RKO (cell line): Measurements from ENCODE around the gene TCF7L1.
A peak's percentile ranks its signal among the peaks of the same experiment; 100 is the strongest.
"Not testable (repeated sequence)": the region's sequence is repeated elsewhere in the genome, so short reads cannot be mapped to it uniquely, and the experiment has no call there.

Experiments used
- DNase-seq: peaks from one replicate; pipeline ENCODE4 v3.0.0-alpha.2; 2016; ENCODE audit warnings: low spot score

TCF7L1 gene, protein sequence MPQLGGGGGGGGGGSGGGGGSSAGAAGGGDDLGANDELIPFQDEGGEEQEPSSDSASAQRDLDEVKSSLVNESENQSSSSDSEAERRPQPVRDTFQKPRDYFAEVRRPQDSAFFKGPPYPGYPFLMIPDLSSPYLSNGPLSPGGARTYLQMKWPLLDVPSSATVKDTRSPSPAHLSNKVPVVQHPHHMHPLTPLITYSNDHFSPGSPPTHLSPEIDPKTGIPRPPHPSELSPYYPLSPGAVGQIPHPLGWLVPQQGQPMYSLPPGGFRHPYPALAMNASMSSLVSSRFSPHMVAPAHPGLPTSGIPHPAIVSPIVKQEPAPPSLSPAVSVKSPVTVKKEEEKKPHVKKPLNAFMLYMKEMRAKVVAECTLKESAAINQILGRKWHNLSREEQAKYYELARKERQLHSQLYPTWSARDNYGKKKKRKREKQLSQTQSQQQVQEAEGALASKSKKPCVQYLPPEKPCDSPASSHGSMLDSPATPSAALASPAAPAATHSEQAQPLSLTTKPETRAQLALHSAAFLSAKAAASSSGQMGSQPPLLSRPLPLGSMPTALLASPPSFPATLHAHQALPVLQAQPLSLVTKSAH

DNA sequence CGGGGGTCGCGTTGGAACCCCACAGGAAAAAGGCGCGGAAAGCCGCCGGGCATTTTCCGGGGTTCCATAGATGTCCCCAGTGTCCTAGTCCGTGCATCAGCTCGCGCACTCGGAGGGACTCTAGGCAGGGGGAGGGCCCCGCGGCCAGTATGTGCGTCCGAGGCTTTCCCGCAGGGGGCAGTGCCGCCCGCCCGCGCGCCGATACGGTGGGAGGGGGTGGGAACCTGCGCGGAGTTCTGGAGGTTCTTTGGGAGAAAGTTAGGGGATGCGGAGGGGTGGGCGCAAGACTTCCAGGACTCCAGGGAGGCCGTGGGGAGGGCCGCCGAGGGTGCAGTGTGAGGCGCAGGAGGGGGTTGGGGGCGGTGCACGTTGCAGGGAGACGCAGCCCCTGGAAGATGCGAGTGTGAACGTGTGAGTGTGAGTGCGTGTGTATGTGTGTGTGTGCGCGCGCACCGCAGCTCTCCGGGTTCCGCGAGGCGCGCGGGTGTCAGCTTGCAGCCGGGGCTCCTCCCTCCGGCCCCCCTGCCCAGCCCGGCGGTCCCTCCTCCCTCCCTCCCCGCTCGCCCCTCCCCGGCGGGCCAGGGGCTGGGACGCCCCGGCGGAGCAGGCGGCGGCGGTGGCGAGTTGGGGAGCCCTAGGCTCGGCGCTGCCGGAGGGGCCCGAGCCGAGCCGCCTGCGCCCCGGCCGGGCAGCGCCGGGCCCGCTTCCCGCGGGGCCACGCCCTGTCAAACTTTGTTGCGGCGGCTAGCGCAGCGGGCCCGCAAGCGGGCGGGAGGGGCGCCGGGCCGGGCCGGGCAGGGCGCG is at the start of gene TCF7L1:
TCF7L1 (plus strand) TSS at position 559 of the 804 bp plus-strand sequence. CDS start 293 bp downstream, outside the sequence.
- no peak for DNase-seq

GRCh38 chr2:85085563-85085962 is 47.6 kb upstream of the TCF7L1 start:
- DNase-seq, result no peak

- DNase-seq, result no peak
These were observed 45.7 kb upstream of the TCF7L1 start for GRCh38 chr2:85087541-85087940.

- DNase-seq, result no peak
These were observed 44.3 kb upstream of the TCF7L1 start for GRCh38 chr2:85088921-85089320.

DNA sequence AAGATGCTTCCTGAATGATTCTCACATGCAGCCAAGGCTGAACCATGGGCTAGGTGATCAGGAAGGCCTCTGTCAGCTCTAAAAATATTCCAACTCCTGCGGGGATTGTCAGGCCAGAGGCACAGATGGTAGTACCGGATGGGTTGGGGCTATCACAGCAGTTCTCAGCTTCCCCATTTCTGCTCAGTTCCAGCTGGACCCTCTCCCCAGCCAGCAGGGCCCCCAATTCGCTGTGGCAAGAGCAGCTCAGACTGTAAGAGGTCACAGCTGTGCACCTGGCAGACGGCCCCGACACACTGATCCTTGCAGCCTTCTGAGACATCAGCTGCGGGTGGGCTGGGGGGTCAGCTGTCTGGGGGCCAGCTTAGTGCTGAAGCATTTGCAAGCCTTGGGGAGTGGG is 43.6 kb upstream of the TCF7L1 start:
- DNase-seq, result no peak

DNA sequence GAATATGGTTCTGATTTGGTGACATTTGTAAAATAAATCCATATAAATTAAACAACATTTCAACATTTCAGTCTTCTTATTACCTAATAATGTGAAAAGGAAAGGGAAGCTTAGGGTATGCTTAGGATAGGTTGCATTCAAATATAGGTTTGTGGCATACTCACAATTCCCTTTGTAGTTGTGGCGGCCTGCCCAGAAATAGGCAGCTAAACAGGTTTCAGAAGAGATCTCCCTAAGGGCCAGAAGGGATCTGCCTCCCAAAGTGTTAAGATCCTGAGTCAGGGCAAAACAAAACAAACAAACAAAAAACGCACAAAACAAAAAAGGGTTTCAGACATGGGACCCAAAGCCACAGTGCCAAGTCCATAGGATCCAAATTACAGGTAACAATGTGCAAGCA is 41.4 kb upstream of the TCF7L1 start:
- no peak for DNase-seq

- no peak for DNase-seq
These were observed 38.1 kb upstream of the TCF7L1 start for GRCh38 chr2:85095094-85095493.

DNA sequence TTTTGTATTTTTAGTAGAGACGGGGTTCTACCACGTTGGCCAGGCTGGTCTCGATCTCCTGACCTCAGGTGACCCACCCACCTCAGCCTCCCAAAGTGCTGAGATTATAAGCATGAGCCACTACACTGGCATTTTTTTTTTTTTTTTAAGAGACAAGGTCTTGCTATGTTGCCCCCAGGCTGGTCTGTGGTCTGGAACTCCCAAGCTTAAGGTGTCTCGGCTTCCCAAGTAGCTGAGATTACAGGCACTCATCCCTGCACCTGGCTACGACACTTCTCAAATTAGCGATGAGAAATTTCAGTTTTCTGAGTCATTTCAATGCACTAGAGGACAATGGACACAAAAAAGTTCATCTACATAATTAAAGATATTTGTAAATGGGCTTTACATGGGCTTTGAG is 36.6 kb upstream of the TCF7L1 start:
- no peak for DNase-seq

DNA sequence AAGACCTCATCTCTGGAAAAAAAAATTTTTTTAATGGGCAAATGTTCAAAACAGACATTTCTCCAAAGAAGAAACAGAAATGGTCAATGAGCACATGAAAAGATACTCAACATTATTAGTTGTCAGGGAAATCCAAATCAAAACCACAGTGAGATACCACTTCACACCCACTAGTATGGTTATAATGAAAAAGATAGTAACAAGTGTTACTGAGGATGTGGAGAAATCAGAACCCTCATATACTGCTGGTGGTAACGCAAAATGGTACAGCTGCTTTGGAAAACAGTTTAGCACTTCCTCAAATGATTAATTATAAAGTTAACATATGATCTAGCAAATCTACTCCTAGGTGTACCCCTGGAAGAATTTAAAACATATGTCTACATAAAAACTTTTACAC is 29.0 kb upstream of the TCF7L1 start:
- DNase-seq, result no peak

GRCh38 chr2:85106489-85107180 is 26.6 kb upstream of the TCF7L1 start:
- peak; percentile 18 for DNase-seq

DNA sequence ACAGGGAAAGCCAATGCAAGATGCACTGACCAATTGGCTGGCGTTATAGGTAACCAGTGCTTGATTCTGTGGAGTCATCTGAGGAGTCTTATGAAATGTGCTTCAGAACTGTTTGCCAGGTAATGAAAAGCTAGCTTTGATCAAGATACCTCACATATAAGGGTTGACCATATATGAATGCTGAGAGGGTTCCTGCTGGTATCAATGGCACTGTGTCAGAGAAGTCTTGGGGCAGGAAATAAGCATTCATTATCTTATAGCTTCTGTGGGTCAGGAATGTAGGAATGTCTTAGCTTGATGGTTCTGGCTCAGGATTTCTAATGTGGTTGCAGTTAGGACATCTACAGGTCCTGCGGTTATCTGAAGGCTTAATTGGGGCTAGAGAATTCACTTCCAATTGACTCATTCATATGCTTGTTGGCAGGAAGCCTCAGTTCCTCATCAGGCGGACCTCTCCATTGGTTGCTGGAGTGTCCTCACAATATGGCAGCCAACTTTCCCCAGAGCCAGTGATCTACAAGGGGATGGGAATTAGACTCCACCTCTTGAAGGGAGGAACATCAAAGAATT is 22.1 kb upstream of the TCF7L1 start:
- no peak for DNase-seq

DNA sequence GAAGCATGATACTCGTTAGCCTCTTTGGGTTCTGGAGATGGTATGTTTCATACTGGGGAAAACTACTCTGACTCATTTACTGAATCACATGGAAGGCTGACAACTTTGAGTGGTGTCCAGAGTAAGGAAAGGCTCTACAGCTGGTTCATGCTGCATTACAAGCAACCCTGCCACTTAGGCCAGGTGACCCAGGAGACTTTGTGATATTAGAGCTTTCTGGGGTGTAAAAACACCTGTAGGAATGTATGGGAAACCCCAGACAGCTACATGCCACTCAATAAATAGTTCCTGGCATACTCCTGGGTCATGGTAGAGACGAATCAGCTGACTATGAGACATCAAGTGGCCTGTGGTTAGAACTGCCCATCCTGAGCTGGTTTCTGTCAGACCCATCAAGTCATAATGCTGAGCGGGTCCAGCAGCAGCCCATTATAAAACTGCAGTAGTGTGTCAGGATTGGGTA is 21.3 kb upstream of the TCF7L1 start:
- DNase-seq, result peak; percentile 34

- peak; percentile 52 for DNase-seq
These were observed 20.1 kb upstream of the TCF7L1 start for GRCh38 chr2:85112906-85113625.

DNA sequence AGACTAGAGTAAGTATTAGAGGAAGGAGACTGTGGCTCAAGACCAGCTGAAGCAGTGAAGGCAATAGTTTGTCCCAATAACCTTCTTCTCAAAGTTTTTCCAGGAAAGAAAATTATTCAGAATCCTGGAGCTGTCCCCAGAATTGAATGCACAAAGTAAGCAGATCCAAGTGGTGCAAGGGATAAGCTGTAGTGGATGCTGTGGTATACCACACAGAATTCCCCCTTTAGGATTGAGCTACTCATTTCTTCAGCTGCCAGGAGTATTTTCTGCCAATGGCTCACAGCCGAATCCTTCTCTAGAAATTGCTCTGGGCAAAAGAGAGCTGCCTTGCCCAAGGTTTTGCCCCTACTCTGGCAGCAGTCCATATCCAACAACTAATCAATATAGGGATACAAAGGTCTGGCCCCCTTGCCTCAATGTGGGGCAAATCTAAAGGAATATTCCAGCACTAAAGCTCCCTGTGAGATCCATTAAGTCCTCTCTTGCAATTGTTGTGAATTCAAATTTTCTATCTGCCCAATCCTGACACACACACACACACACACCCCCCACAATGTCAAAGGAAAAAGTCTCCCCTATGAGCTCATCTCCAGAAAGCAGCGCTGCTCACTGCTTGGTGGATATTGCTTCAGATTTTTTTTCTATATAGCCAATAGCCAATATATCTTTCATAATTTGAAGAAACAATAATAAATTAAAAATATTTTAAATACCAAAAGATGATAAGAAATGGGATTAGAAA is 18.4 kb upstream of the TCF7L1 start:
- DNase-seq, result no peak

DNA sequence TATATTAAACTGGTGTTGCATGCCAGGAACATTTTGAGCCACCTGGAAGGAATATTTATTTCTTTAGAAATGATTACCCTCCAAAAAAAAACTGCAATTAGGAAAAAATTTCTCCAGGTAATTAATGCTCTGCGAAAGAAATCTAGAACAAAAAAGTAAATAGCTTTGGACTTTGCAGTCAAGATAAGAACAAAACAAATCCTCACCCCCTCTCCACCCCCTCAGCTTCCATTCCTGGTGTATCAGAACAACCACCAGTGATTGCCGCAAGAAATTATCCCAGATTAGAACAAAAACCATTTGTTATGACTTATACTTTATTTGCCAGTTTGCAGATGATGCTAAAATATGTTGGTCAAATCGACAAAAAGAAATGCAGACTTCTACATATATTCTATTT is 17.0 kb upstream of the TCF7L1 start:
- no peak for DNase-seq

- no peak for DNase-seq
These were observed 13.3 kb upstream of the TCF7L1 start for GRCh38 chr2:85119900-85120299.

GRCh38 chr2:85120363-85120762 is 12.8 kb upstream of the TCF7L1 start:
- no peak for DNase-seq

- DNase-seq, result not testable (repeated sequence)
These were observed 6.7 kb upstream of the TCF7L1 start for GRCh38 chr2:85126462-85126861.

DNA sequence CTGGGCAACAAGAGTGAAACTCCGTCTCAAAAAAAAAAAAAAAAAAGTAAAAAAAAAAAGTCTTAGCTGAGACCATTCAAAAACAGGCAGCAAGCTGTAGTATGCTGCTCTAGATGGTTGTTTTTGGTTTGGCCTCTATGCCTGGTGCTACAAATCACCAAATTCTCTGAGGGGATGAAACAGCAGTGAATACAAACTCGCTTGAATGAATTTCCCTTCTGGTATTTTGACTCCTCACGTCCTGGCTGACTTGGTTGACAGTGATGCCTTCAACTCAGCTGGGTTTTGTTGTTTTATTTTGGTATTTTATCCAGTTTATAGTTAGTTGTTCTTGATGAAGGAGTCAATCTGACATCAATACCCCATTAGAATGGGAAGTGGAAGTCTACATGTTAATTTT is 3.3 kb upstream of the TCF7L1 start:
- no peak for DNase-seq

DNA sequence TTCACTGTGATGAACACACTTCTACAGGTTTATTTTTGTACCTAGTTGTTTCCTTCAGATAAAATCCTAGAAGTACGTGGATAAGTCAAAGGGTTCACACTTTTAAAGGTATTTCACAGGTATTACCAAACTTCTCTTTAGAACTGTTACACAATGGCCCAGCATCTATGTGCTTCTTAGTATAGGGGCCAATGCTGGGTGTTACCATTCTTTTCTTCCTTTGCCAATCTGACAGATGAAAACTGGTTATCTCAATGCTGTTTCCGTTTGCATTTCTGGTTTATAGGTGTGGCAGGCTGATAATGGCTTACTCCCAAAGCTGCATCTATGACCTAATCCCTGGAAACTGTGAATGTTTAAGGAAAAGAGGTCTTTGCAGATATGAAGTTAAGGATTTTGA is 2.8 kb upstream of the TCF7L1 start:
- DNase-seq, result no peak
